IPS-11a (cell line): ENCODE measurements around the gene BACE2.

Experiments
- H3K4me3 ChIP-seq: one replicate; pipeline ENCODE4 v1.5.1; 2013; ENCODE audit warnings: low read depth, low read length, control low read depth

The BACE2 gene

GRCh38 chr21:41211060-41211805, 43.3 kb downstream of the BACE2 start:
- no peak overlapping the region for H3K4me3 ChIP-seq

GRCh38 chr21:41213021-41213420, 45.1 kb downstream of the BACE2 start:
- H3K4me3 ChIP-seq, result no peak overlapping the region

GRCh38 chr21:41215856-41216408, 48.0 kb downstream of the BACE2 start:
- no peak overlapping the region for H3K4me3 ChIP-seq

- no peak overlapping the region for H3K4me3 ChIP-seq
These were observed 48.5 kb downstream of the BACE2 start for GRCh38 chr21:41216486-41216885.

GRCh38 chr21:41217671-41218385, 49.9 kb downstream of the BACE2 start:
- H3K4me3 ChIP-seq, result no peak overlapping the region

GRCh38 chr21:41219498-41220207, 51.7 kb downstream of the BACE2 start:
- no peak overlapping the region for H3K4me3 ChIP-seq

- H3K4me3 ChIP-seq, result no peak overlapping the region
These were observed 52.3 kb downstream of the BACE2 start for GRCh38 chr21:41220208-41220733.

- H3K4me3 ChIP-seq, result no peak overlapping the region
These were observed 54.5 kb downstream of the BACE2 start for GRCh38 chr21:41222247-41223068.

- H3K4me3 ChIP-seq, result no peak overlapping the region
These were observed 58.9 kb downstream of the BACE2 start for GRCh38 chr21:41226853-41227252.

- no peak overlapping the region for H3K4me3 ChIP-seq
These were observed 59.5 kb downstream of the BACE2 start for GRCh38 chr21:41227357-41228005.

- H3K4me3 ChIP-seq, result no peak overlapping the region
These were observed 60.0 kb downstream of the BACE2 start for GRCh38 chr21:41228006-41228370.

- no peak overlapping the region for H3K4me3 ChIP-seq
These were observed 60.5 kb downstream of the BACE2 start for GRCh38 chr21:41228492-41228891.

- no peak overlapping the region for H3K4me3 ChIP-seq
These were observed 61.0 kb downstream of the BACE2 start for GRCh38 chr21:41228958-41229357.

- H3K4me3 ChIP-seq, result no peak overlapping the region
These were observed 61.7 kb downstream of the BACE2 start for GRCh38 chr21:41229509-41230248.

- no peak overlapping the region for H3K4me3 ChIP-seq
These were observed 62.5 kb downstream of the BACE2 start for GRCh38 chr21:41230497-41230896.

- no peak overlapping the region for H3K4me3 ChIP-seq
These were observed 63.1 kb downstream of the BACE2 start for GRCh38 chr21:41231060-41231459.

- no peak overlapping the region for H3K4me3 ChIP-seq
These were observed 64.1 kb downstream of the BACE2 start for GRCh38 chr21:41232013-41232412.

- H3K4me3 ChIP-seq, result no peak overlapping the region
These were observed 66.0 kb downstream of the BACE2 start for GRCh38 chr21:41233916-41234315.

- no peak overlapping the region for H3K4me3 ChIP-seq
These were observed 66.6 kb downstream of the BACE2 start for GRCh38 chr21:41234569-41234968.
